Mucosa of stomach (tissue), 1 donor: ENCODE data around the gene STARD10.

Experiments used
- H3K27me3 ChIP-seq: one replicate; pipeline ENCODE4 v1.7.0; 2013; ENCODE audit warnings: mild to moderate bottlenecking, low read length; ENCODE audit not compliant: control insufficient read depth, insufficient read depth
- H3K36me3 ChIP-seq: one replicate; pipeline ENCODE4 v1.7.0; 2013; ENCODE audit warnings: low read length; ENCODE audit not compliant: control insufficient read depth, insufficient read depth
- H3K4me1 ChIP-seq: one replicate; pipeline ENCODE4 v1.7.0; 2013; ENCODE audit warnings: mild to moderate bottlenecking, low read length; ENCODE audit not compliant: control insufficient read depth, insufficient read depth
- H3K4me3 ChIP-seq: one replicate; pipeline ENCODE4 v1.7.0; 2013; ENCODE audit warnings: low read length
- H3K9ac ChIP-seq: one replicate; pipeline ENCODE4 v1.7.0; 2013; ENCODE audit warnings: mild to moderate bottlenecking, low read length, moderate library complexity
- H3K9me3 ChIP-seq: one replicate; pipeline ENCODE4 v1.7.0; 2013; ENCODE audit warnings: mild to moderate bottlenecking, low read length, moderate library complexity; ENCODE audit not compliant: control insufficient read depth
- donor health status: Pancreatic carcinoma.

The STARD10 gene

GRCh38 chr11:72793425-72794367 is at the start of gene STARD10:
Gene STARD10, minus strand, starts transcription at chr11:72794047. Its CDS starts 12,866 bp downstream, at chr11:72781181.
- Histone ChIP-seq H3K9ac (peak within 1 kb of the TSS; percentile 61), H3K4me3 (peak within 1 kb of the TSS; percentile 84), H3K9me3 (no peaks in the 10 kb centered on the region), H3K27me3 (no peaks in the 10 kb centered on the region), H3K36me3 (no peaks in the 10 kb centered on the region), H3K4me1 (peaks cover 35% of the 10 kb centered on the region)

GRCh38 chr11:72842653-72843330 is 48.9 kb upstream of the STARD10 start:
- Histone ChIP-seq H3K36me3 (no peaks in the 10 kb centered on the region), H3K9me3 (no peaks in the 10 kb centered on the region), H3K4me3 (no peak overlapping the region), H3K9ac (no peak overlapping the region), H3K27me3 (no peaks in the 10 kb centered on the region), H3K4me1 (no peaks in the 10 kb centered on the region)

- no peaks in the 10 kb centered on the region for H3K9me3 ChIP-seq
- no peaks in the 10 kb centered on the region for H3K27me3 ChIP-seq
- no peaks in the 10 kb centered on the region for H3K4me1 ChIP-seq
- no peaks in the 10 kb centered on the region for H3K36me3 ChIP-seq
- H3K4me3 ChIP-seq = no peak overlapping the region
- no peak overlapping the region for H3K9ac ChIP-seq
Measured at GRCh38 chr11:72842126-72842525, 48.3 kb upstream of the STARD10 start.

- Histone ChIP-seq H3K27me3 (no peaks in the 10 kb centered on the region), H3K9me3 (no peaks in the 10 kb centered on the region), H3K4me1 (no peaks in the 10 kb centered on the region), H3K36me3 (no peaks in the 10 kb centered on the region), H3K4me3 (no peak overlapping the region), H3K9ac (no peak overlapping the region)
Measured at GRCh38 chr11:72841397-72841796, 47.5 kb upstream of the STARD10 start.

GRCh38 chr11:72840780-72841179 is 46.9 kb upstream of the STARD10 start:
- H3K4me1 ChIP-seq = no peaks in the 10 kb centered on the region
- no peaks in the 10 kb centered on the region for H3K27me3 ChIP-seq
- H3K9me3 ChIP-seq = no peaks in the 10 kb centered on the region
- H3K36me3 ChIP-seq = no peaks in the 10 kb centered on the region
- H3K4me3 ChIP-seq = no peak overlapping the region
- no peak overlapping the region for H3K9ac ChIP-seq

- Histone ChIP-seq H3K4me3 (no peak overlapping the region), H3K4me1 (no peaks in the 10 kb centered on the region), H3K9ac (no peak overlapping the region), H3K27me3 (no peaks in the 10 kb centered on the region), H3K36me3 (no peaks in the 10 kb centered on the region), H3K9me3 (no peaks in the 10 kb centered on the region)
Measured at GRCh38 chr11:72838691-72839305, 45.0 kb upstream of the STARD10 start.

GRCh38 chr11:72836111-72836510 is 42.3 kb upstream of the STARD10 start:
- H3K4me1 ChIP-seq = peaks cover 8% of the 10 kb centered on the region
- no peaks in the 10 kb centered on the region for H3K27me3 ChIP-seq
- no peaks in the 10 kb centered on the region for H3K36me3 ChIP-seq
- no peak overlapping the region for H3K9ac ChIP-seq
- H3K9me3 ChIP-seq = no peaks in the 10 kb centered on the region
- no peak overlapping the region for H3K4me3 ChIP-seq

GRCh38 chr11:72834905-72835304 is 41.1 kb upstream of the STARD10 start:
- H3K9ac ChIP-seq = no peak overlapping the region
- no peaks in the 10 kb centered on the region for H3K27me3 ChIP-seq
- H3K4me1 ChIP-seq = peaks cover 8% of the 10 kb centered on the region
- no peaks in the 10 kb centered on the region for H3K9me3 ChIP-seq
- no peak overlapping the region for H3K4me3 ChIP-seq
- H3K36me3 ChIP-seq = no peaks in the 10 kb centered on the region

GRCh38 chr11:72833811-72834493 is 40.1 kb upstream of the STARD10 start:
- Histone ChIP-seq H3K36me3 (no peaks in the 10 kb centered on the region), H3K9ac (no peak overlapping the region), H3K4me3 (no peak overlapping the region), H3K4me1 (peaks cover 8% of the 10 kb centered on the region), H3K27me3 (no peaks in the 10 kb centered on the region), H3K9me3 (no peaks in the 10 kb centered on the region)

- Histone ChIP-seq H3K4me3 (no peak overlapping the region), H3K27me3 (no peaks in the 10 kb centered on the region), H3K4me1 (peaks cover 8% of the 10 kb centered on the region), H3K9ac (no peak overlapping the region), H3K36me3 (peaks cover 4% of the 10 kb centered on the region), H3K9me3 (no peaks in the 10 kb centered on the region)
Measured at GRCh38 chr11:72833083-72833733, 39.4 kb upstream of the STARD10 start.

GRCh38 chr11:72832301-72833082 is 38.6 kb upstream of the STARD10 start:
- Histone ChIP-seq H3K4me3 (no peak overlapping the region), H3K9me3 (no peaks in the 10 kb centered on the region), H3K27me3 (no peaks in the 10 kb centered on the region), H3K9ac (no peak overlapping the region), H3K36me3 (peaks cover 4% of the 10 kb centered on the region), H3K4me1 (peaks cover 8% of the 10 kb centered on the region)
